Measurements from ENCODE around the gene UFD1. TPM values are rescaled to one million over a fixed set of nuclear protein-coding genes. Genes with fewer than 3 reads are reported as not detected.
A peak's percentile ranks its signal among the peaks of the same experiment; 100 is the strongest.

Gene UFD1
- total RNA-seq, 1 donor from 2014 or later: 75.8 TPM

- Mint-ChIP-seq H3K27me3 (ENCODE audit: low read depth) (no peaks in the 10 kb centered on the region), H3K36me3 (ENCODE audit: low read depth) (peaks cover 34% of the 10 kb centered on the region), H3K4me1 (ENCODE audit: low read depth) (peaks cover 17% of the 10 kb centered on the region), H3K9me3 (ENCODE audit: low read depth) (no peaks in the 10 kb centered on the region), H3K4me3 (ENCODE audit: unreplicated experiment) (no peak overlapping the region), H3K27ac (ENCODE audit: unreplicated experiment) (peak overlapping the region; percentile 57)
- no peak for DNase-seq (ENCODE audit: low spot score)
- no peak for TF ChIP-seq CTCF (IDR thresholded peaks at IDR 0.05)
These were observed 24.0 kb downstream of the UFD1 start for GRCh38 chr22:19455033-19455432.

- peak overlapping the region; percentile 28 for H3K27ac Mint-ChIP-seq (ENCODE audit: unreplicated experiment)
- no peak for DNase-seq (ENCODE audit: low spot score)
- H3K4me3 Mint-ChIP-seq (ENCODE audit: unreplicated experiment): no peak overlapping the region
- no peaks in the 10 kb centered on the region for H3K27me3 Mint-ChIP-seq (ENCODE audit: low read depth)
- H3K9me3 Mint-ChIP-seq (ENCODE audit: low read depth): no peaks in the 10 kb centered on the region
- H3K36me3 Mint-ChIP-seq (ENCODE audit: low read depth): peaks cover 34% of the 10 kb centered on the region
- TF ChIP-seq CTCF (IDR thresholded peaks at IDR 0.05): no peak
- peaks cover 17% of the 10 kb centered on the region for H3K4me1 Mint-ChIP-seq (ENCODE audit: low read depth)
These were observed 24.8 kb downstream of the UFD1 start for GRCh38 chr22:19454156-19454555.

- Mint-ChIP-seq H3K27me3 (ENCODE audit: low read depth) (no peaks in the 10 kb centered on the region), H3K27ac (ENCODE audit: unreplicated experiment) (no peak overlapping the region), H3K4me1 (ENCODE audit: low read depth) (peaks cover 18% of the 10 kb centered on the region), H3K36me3 (ENCODE audit: low read depth) (peaks cover 34% of the 10 kb centered on the region), H3K9me3 (ENCODE audit: low read depth) (no peaks in the 10 kb centered on the region), H3K4me3 (ENCODE audit: unreplicated experiment) (no peak overlapping the region)
- no peak for TF ChIP-seq CTCF (IDR thresholded peaks at IDR 0.05)
- no peak for DNase-seq (ENCODE audit: low spot score)
These were observed 25.3 kb downstream of the UFD1 start for GRCh38 chr22:19453718-19454117.

GRCh38 chr22:19451570-19451969, 27.4 kb downstream of the UFD1 start:
- Mint-ChIP-seq H3K4me3 (ENCODE audit: unreplicated experiment) (no peak overlapping the region), H3K36me3 (ENCODE audit: low read depth) (peaks cover 31% of the 10 kb centered on the region), H3K4me1 (ENCODE audit: low read depth) (peaks cover 30% of the 10 kb centered on the region), H3K27me3 (ENCODE audit: low read depth) (no peaks in the 10 kb centered on the region), H3K9me3 (ENCODE audit: low read depth) (no peaks in the 10 kb centered on the region), H3K27ac (ENCODE audit: unreplicated experiment) (no peak overlapping the region)
- DNase-seq (ENCODE audit: low spot score): no peak
- no peak for TF ChIP-seq CTCF (IDR thresholded peaks at IDR 0.05)

- Mint-ChIP-seq H3K36me3 (ENCODE audit: low read depth) (peaks cover 26% of the 10 kb centered on the region), H3K27me3 (ENCODE audit: low read depth) (no peaks in the 10 kb centered on the region), H3K4me3 (ENCODE audit: unreplicated experiment) (no peak overlapping the region), H3K4me1 (ENCODE audit: low read depth) (peaks cover 26% of the 10 kb centered on the region), H3K27ac (ENCODE audit: unreplicated experiment) (no peak overlapping the region), H3K9me3 (ENCODE audit: low read depth) (no peaks in the 10 kb centered on the region)
- no peak for TF ChIP-seq CTCF (IDR thresholded peaks at IDR 0.05)
- no peak for DNase-seq (ENCODE audit: low spot score)
These were observed 28.4 kb downstream of the UFD1 start for GRCh38 chr22:19450363-19451175.

Measured in chondrocyte (in vitro differentiated cells).